Mammary epithelial cell (primary cell): Measurements from ENCODE around the gene OR6B1.

Experiments used
- EZH2 ChIP-seq: IDR thresholded peaks from 2 replicates; pipeline ENCODE4 v1.6.1; 2012; ENCODE audit warnings: low read length, inconsistent platforms, borderline replicate concordance
- TF ChIP-seq, protein P1 (sequence below), 2 donors: IDR thresholded peaks in 1 of 2; conservative IDR thresholded peaks in 1 of 2; 2 replicates each; pipeline ENCODE4 v1.5.1; 2011 to 2012; ENCODE audit warnings: inconsistent platforms in 2 of 2, low read length in 2 of 2, mild to moderate bottlenecking in 2 of 2, control low read depth in 1 of 2, low read depth in 1 of 2; ENCODE audit not compliant: insufficient read depth in 1 of 2; ENCODE audit errors: extremely low read depth in 1 of 2

DNA sequence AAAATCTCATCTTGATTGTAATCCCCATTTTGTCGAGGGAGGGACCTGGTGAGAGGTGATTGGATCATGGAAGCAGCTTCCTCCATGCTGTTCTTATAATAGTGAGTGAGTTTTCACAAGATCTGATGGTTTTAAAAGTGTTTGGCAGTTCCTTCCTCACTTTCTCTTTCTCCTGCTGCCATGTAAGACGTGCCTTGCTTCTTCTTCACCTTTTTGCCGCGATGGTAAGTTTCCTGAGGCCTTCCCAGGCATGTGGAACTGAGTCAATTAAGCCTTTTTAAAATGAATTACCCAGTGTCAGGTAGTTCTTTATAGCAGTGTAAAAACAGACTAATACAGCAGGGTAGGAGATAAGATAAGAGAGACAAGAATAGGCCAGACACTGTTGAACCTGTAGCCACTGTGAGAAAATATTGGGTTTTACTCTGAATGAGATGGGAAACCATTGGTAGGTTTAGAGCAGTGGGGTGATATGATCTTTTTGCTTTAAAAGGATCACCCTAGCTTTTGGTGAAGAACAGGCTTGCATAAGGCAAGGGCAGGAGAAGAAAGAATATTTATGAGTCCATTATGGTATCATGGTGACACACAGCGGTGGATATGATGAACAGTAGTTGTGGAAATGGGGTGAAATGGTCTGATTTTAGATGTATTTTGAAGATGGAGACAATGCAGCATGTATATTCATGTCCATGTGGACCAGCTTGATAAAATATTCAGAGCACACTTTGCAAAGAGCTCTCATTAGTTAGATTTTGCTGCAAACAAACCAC is 11.5 kb downstream of the OR6B1 start:
- TF ChIP-seq, protein P1, sequence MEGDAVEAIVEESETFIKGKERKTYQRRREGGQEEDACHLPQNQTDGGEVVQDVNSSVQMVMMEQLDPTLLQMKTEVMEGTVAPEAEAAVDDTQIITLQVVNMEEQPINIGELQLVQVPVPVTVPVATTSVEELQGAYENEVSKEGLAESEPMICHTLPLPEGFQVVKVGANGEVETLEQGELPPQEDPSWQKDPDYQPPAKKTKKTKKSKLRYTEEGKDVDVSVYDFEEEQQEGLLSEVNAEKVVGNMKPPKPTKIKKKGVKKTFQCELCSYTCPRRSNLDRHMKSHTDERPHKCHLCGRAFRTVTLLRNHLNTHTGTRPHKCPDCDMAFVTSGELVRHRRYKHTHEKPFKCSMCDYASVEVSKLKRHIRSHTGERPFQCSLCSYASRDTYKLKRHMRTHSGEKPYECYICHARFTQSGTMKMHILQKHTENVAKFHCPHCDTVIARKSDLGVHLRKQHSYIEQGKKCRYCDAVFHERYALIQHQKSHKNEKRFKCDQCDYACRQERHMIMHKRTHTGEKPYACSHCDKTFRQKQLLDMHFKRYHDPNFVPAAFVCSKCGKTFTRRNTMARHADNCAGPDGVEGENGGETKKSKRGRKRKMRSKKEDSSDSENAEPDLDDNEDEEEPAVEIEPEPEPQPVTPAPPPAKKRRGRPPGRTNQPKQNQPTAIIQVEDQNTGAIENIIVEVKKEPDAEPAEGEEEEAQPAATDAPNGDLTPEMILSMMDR (conservative IDR thresholded peaks at IDR 0.05 in 1 of 2, IDR thresholded peaks at IDR 0.05 in 1 of 2; ENCODE audit: extremely low read depth in 1 of 2, insufficient read depth in 1 of 2, low read depth in 1 of 2, low read length in 2 of 2): peak; percentile 30 to 47
- TF ChIP-seq EZH2: no peak
